Transverse colon (tissue), 4 donors: ENCODE measurements around the gene TACO1. TPM values are rescaled to one million over a fixed set of nuclear protein-coding genes. Genes with fewer than 3 reads are reported as not detected.
A peak's percentile ranks its signal among the peaks of the same experiment; 100 is the strongest.

ENCODE experiments used
- DNase-seq: peaks from one replicate; pipeline ENCODE4 v3.0.0-alpha.2; 2019
- H3K27ac ChIP-seq, 4 donors: fragments of 200-600 bp; sonication (generic); 2 replicates each; pipeline ENCODE4 v1.5.1; 2016 to 2018; ENCODE audit warnings: inconsistent platforms in 4 of 4
- H3K27me3 ChIP-seq: fragments of 200-600 bp; sonication (generic); 2 replicates; pipeline ENCODE4 v1.5.1; 2017; ENCODE audit warnings: inconsistent platforms
- H3K36me3 ChIP-seq, 4 donors: fragments of 200-600 bp; sonication (generic); 2 replicates each; pipeline ENCODE4 v1.5.1; 2017 to 2019; ENCODE audit warnings: inconsistent platforms in 4 of 4
- H3K4me1 ChIP-seq, 4 donors: fragments of 200-600 bp; sonication (generic); 2 replicates each; pipeline ENCODE4 v1.5.1; 2017 to 2020; ENCODE audit warnings: inconsistent platforms in 4 of 4
- H3K4me3 ChIP-seq, 4 donors: fragments of 200-600 bp; sonication (generic); 1 replicate in 1 of 4; 2 replicates in 3 of 4; pipeline versions ENCODE4 v1.5.1 to v1.6.1; 2017 to 2019; ENCODE audit warnings: inconsistent platforms in 4 of 4
- H3K9me3 ChIP-seq, 2 donors: fragments of 200-600 bp; sonication (generic); 2 replicates each; pipeline ENCODE4 v1.5.1; 2017 to 2019; ENCODE audit warnings: inconsistent platforms in 2 of 2
- CTCF ChIP-seq, 5 experiments: fragments of 200-600 bp in 3 of 5; fragments of 450-650 bp in 2 of 5; sonication (generic) in 3 of 5; IDR thresholded peaks; 1 replicate in 2 of 5; 2 replicates in 3 of 5; pipeline ENCODE4 v1.5.1; 2016 to 2017; ENCODE audit warnings: antibody characterized with exemption in 5 of 5, inconsistent platforms in 3 of 5, mild to moderate bottlenecking in 2 of 5, moderate library complexity in 1 of 5
- EP300 ChIP-seq: sonication (generic); formaldehyde crosslinking; IDR thresholded peaks from one replicate; pipeline ENCODE4 v1.6.1; 2017; ENCODE audit warnings: antibody characterized with exemption, low read depth
- POLR2A ChIP-seq: fragments of 450-650 bp; IDR thresholded peaks from one replicate; pipeline ENCODE4 v1.6.1; 2016; ENCODE audit warnings: antibody characterized with exemption, mild to moderate bottlenecking, moderate library complexity
- POLR2AphosphoS5 ChIP-seq, 3 donors: sonication (generic); formaldehyde crosslinking; IDR thresholded peaks; one replicate each; pipeline ENCODE4 v1.6.1; 2016; ENCODE audit warnings: antibody characterized with exemption in 3 of 3
- WGBS, 2 donors: methylation state at CpG; one replicate each; pipeline ENCODE4 v1.1.5; 2018; ENCODE audit warnings: low coverage in 1 of 2; 5-methylcytosine and 5-hydroxymethylcytosine counted together
- in situ Hi-C, 4 donors: fragments of 200-750 bp; cut with MboI; loops; one replicate each; pipeline versions ENCODE4 v1.15.0 to v1.15.1; 2017; ENCODE audit warnings: low sequenced_read_pairs in 3 of 4, low pct_ligation_motif_present in 1 of 4, low pct_unique_long_range_greater_than_20kb in 1 of 4
- intact Hi-C: fragments of 100-400 bp; cut with DNase I; formaldehyde crosslinking; loops from one replicate; pipeline ENCODE4 v1.15.1; 2023; ENCODE audit warnings: low total_unique reads
- total RNA-seq, 4 donors: library from RNA; depleted of rRNA; stranded (reverse); fragments of >200 nt; gene quantifications; one replicate each; pipeline ENCODE4 v1.1.0, GENCODE V29; 2016

TACO1 gene
- total RNA-seq, 4 donors from 2014 or later: 4.6 to 79.7 (median 28.3) TPM

DNA sequence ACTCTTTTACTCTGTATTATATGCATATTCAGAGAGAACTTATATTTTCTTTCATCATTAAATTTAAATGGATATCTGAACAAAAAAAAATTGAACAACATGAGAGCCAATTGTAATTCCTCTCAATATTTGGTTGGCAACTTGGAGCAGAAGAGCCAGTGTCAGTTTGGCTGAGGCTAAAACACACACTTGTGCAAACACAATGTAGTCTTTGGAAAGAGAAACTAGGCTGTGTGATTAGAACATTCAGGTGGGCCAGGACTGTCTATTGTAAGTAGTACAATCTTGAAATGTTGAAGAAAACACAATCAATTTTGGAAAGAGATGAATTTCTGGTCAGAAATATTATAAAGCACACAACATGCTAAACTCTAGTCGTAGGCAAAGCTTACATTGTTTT is 33.5 kb upstream of the TACO1 start:
- WGBS, 2 donors: 100% methylated on average over 1 of the region's 1 CpG
- DNase-seq: no peak
- intact Hi-C loops: loop anchor here (5.0 kb wide), 1 partner anchor 955 kb away; no protein-coding TSS in a partner anchor
- no peak overlapping the region for H3K4me3 ChIP-seq
- H3K4me1 ChIP-seq: peaks cover 0 to 9% (median 0%) of the 10 kb centered on the region in 4 donors
- TF ChIP-seq EP300 (no peak), POLR2AphosphoS5 (IDR thresholded peaks at IDR 0.05) (no peak), POLR2A (no peak), CTCF (IDR thresholded peaks at IDR 0.05) (no peak)
- H3K27me3 ChIP-seq: no peaks in the 10 kb centered on the region
- no peak overlapping the region for H3K27ac ChIP-seq
- H3K36me3 ChIP-seq: no peaks in the 10 kb centered on the region
- H3K9me3 ChIP-seq: no peaks in the 10 kb centered on the region
- in situ Hi-C loops: no loop called here

- Histone ChIP-seq H3K27me3 (no peaks in the 10 kb centered on the region), H3K36me3 (no peaks in the 10 kb centered on the region), H3K9me3 (no peaks in the 10 kb centered on the region), H3K4me1 (peaks cover 0 to 2% (median 0%) of the 10 kb centered on the region in 4 donors), H3K4me3 (no peak overlapping the region), H3K27ac (no peak overlapping the region)
- in situ Hi-C loops: no loop called here
- DNase-seq: no peak
- 84 to 88% methylated on average over 5 to 8 of the region's 8 CpGs for WGBS, 2 donors
- intact Hi-C loops: loop anchor here (5.0 kb wide), 1 partner anchor 956 kb away; no protein-coding TSS in a partner anchor
- no peak for TF ChIP-seq CTCF (IDR thresholded peaks at IDR 0.05)
- no peak for TF ChIP-seq EP300
- TF ChIP-seq POLR2AphosphoS5 (IDR thresholded peaks at IDR 0.05): no peak
- TF ChIP-seq POLR2A: no peak
Measured at GRCh38 chr17:63568563-63568962, 32.1 kb upstream of the TACO1 start.

DNA sequence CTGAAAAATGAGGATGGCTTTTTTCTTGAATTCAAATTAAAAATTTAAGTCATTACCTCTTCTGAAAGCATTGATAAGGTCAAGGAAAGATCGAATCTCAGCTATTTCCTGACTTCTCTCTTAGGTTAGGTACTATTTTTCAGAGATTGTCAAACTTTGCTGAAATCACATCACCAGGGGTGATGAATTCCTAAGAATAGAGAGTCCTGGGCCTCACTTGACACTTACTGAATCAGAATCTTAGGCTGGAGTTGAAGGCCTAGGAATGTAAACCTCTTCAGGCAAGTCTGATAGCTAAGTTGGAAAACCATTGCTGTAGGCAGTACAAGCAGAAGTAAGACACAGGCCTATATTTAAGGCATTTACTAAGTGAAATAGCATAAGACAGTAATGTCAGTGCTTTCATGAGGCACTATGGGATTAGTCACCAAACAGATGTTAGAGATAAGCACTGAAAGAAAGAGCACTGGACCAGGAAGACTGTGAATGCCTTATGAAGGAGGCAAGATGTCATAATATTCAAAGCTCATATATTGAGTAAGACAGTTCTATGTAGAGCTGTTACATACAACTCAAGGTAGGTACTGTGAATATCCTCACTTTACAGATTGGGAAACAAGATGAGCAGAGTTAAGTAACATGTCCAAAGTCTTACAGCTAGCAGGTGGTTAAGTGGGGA is 28.9 kb upstream of the TACO1 start:
- Histone ChIP-seq H3K36me3 (no peaks in the 10 kb centered on the region), H3K4me3 (no peak overlapping the region), H3K27me3 (no peaks in the 10 kb centered on the region), H3K9me3 (no peaks in the 10 kb centered on the region), H3K27ac (no peak overlapping the region), H3K4me1 (no peaks in the 10 kb centered on the region)
- intact Hi-C loops: no loop called here
- WGBS, 2 donors: 94 to 100% methylated on average over 1 of the region's 1 CpG
- no peak for DNase-seq
- in situ Hi-C loops: no loop called here
- TF ChIP-seq POLR2A (no peak), EP300 (no peak), CTCF (IDR thresholded peaks at IDR 0.05) (no peak), POLR2AphosphoS5 (IDR thresholded peaks at IDR 0.05) (no peak)

DNA sequence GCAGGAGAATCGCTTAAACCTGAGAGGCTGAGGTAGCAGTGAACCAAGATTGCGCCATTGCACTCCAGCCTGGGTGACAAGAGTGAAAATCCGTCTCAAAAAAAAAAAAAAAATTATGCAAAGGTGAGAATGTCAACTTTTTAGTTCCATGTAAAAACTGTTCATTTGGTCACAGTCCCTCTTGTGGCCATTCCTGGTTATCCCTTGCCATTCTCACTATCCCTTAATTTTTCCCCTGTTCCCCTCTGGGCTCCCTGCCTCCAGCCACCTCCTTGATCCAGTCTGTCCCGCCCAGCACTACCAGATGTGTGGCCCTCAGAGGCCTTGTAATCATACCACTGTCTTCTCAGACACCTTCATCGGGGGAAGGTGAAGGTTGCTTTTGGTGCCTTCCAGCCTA is 27.1 kb upstream of the TACO1 start:
- Histone ChIP-seq H3K4me1 (no peaks in the 10 kb centered on the region), H3K9me3 (no peaks in the 10 kb centered on the region), H3K36me3 (no peaks in the 10 kb centered on the region), H3K27me3 (no peaks in the 10 kb centered on the region), H3K4me3 (no peak overlapping the region), H3K27ac (no peak overlapping the region)
- WGBS, 2 donors: 87 to 91% methylated on average over 3 to 5 of the region's 5 CpGs
- in situ Hi-C loops (no loop called here), intact Hi-C loops (no loop called here)
- no peak for DNase-seq
- TF ChIP-seq POLR2A (no peak), CTCF (IDR thresholded peaks at IDR 0.05) (peak in 4 of 5 experiments; percentile 16 to 29 (median 26)), POLR2AphosphoS5 (IDR thresholded peaks at IDR 0.05) (no peak), EP300 (no peak)
